ENCODE data around the gene F7. TPM values are rescaled to one million over a fixed set of nuclear protein-coding genes. Genes with fewer than 3 reads are reported as not detected.

F7 gene
- total RNA-seq, 1 donor from 2014 or later, result not detected

DNA sequence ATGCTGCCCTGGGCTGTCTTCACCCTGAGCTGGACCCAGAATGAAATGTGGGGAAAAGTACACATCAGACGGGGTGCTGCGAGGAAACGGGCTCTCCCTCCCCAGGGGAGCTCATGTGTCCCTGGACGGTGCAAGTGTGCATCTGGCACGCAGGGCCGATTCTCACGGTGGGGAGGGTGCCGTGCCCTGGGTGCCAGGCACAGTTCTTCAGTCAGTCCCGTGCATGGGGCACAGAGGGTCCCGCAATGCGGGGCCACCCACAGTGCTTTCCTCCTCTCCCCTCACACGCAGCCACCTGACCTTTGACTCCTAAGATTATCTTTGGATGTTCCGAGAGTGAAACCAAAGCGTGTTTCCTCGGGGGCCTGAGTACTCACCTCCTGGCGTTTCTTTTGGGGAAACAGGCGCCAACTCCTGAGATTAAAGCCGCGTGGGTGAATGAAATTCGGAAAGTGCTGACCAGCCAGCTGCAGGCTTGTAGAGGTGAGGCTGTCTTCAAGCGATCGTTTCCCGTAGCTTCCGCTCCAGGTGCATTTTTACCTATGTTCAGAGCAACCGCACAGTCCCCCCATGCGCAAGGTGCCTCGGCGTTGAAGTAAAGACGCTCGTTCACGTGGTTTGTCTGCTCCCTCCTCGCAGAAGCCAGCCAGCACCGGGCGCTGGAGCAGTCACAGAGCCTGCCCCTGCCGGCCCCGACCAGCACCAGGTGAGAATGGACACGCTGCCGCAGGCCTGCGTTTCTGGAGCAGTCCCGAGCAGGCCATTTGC lies 17.5 kb upstream of the F7 start:
- peaks cover 12% of the 10 kb centered on the region for H3K27me3 Mint-ChIP-seq (ENCODE audit: unreplicated experiment)
- H3K4me3 Mint-ChIP-seq (ENCODE audit: unreplicated experiment), result no peak overlapping the region
- H3K27ac Mint-ChIP-seq (ENCODE audit: unreplicated experiment), result no peak overlapping the region
- TF ChIP-seq, protein P1, sequence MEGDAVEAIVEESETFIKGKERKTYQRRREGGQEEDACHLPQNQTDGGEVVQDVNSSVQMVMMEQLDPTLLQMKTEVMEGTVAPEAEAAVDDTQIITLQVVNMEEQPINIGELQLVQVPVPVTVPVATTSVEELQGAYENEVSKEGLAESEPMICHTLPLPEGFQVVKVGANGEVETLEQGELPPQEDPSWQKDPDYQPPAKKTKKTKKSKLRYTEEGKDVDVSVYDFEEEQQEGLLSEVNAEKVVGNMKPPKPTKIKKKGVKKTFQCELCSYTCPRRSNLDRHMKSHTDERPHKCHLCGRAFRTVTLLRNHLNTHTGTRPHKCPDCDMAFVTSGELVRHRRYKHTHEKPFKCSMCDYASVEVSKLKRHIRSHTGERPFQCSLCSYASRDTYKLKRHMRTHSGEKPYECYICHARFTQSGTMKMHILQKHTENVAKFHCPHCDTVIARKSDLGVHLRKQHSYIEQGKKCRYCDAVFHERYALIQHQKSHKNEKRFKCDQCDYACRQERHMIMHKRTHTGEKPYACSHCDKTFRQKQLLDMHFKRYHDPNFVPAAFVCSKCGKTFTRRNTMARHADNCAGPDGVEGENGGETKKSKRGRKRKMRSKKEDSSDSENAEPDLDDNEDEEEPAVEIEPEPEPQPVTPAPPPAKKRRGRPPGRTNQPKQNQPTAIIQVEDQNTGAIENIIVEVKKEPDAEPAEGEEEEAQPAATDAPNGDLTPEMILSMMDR (IDR thresholded peaks at IDR 0.05; ENCODE audit: partially characterized antibody, unreplicated experiment), result no peak
- peaks cover 6% of the 10 kb centered on the region for H3K9me3 Mint-ChIP-seq (ENCODE audit: unreplicated experiment)
- peaks cover 11% of the 10 kb centered on the region for H3K4me1 Mint-ChIP-seq (ENCODE audit: low read depth, unreplicated experiment)
- DNase-seq, result peak; percentile 4
- no peaks in the 10 kb centered on the region for H3K36me3 Mint-ChIP-seq (ENCODE audit: unreplicated experiment)

DNA sequence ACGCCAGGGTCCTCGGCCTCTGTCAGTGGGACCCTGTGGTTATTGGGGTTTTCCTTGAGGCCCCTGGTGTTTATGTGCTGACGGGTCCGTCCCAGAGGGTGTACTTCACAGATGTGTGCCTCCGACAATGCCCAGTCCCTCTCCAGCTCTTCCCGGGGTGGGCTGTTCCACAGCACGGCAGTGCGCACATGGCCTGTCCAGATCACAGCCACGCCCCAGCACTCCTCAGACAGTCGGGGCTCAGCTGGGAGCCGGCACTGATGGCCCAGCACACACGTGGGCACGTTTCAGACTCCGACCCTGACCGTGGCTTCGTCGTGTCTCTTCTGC lies 16.9 kb upstream of the F7 start:
- Mint-ChIP-seq H3K9me3 (ENCODE audit: unreplicated experiment) (peaks cover 6% of the 10 kb centered on the region), H3K27me3 (ENCODE audit: unreplicated experiment) (peaks cover 11% of the 10 kb centered on the region), H3K4me1 (ENCODE audit: low read depth, unreplicated experiment) (peaks cover 9% of the 10 kb centered on the region), H3K4me3 (ENCODE audit: unreplicated experiment) (no peak overlapping the region), H3K27ac (ENCODE audit: unreplicated experiment) (peak overlapping the region; percentile 15), H3K36me3 (ENCODE audit: unreplicated experiment) (no peaks in the 10 kb centered on the region)
- TF ChIP-seq, protein P1 (IDR thresholded peaks at IDR 0.05; ENCODE audit: partially characterized antibody, unreplicated experiment), result no peak
- peak; percentile 5 for DNase-seq

DNA sequence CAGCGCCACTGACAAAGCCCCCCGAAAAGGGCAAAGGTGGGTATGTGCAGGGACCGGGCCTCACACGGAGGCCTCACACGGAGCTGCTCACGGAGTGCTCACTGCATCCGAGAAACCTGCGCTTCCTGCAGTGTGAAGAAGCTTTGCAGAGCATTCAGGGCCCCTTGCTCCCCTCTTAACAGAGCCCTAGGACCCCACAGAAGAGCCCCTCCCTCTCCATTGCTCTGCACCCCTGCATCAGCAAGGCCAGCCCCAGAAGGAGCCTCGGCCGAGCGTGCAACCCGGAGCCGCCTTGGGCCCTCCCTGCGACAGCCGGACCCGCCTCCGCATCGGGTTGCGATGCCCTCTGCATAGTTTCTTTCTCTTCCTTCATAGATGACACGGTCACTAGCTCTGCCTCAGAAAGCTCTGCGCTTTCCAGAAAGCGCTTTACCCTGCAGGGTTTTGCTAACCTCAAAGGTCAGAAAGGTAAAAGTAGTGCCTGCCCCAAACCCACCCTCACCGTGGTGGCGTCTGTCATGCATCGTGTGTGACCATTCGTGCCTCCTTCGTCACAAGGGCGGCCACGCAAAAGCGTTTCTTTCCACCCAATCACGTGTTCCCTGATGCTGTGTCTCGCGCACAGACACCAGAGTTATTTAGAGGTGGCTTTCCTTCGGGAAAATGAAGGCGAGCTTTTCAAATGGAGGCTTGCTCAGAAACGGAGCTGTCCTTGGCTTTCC lies 15.7 kb upstream of the F7 start:
- DNase-seq, result peak; percentile 13
- Mint-ChIP-seq H3K4me3 (ENCODE audit: unreplicated experiment) (no peak overlapping the region), H3K36me3 (ENCODE audit: unreplicated experiment) (no peaks in the 10 kb centered on the region), H3K4me1 (ENCODE audit: low read depth, unreplicated experiment) (peaks cover 4% of the 10 kb centered on the region), H3K9me3 (ENCODE audit: unreplicated experiment) (peaks cover 6% of the 10 kb centered on the region), H3K27me3 (ENCODE audit: unreplicated experiment) (peaks cover 11% of the 10 kb centered on the region), H3K27ac (ENCODE audit: unreplicated experiment) (no peak overlapping the region)
- TF ChIP-seq, protein P1 (IDR thresholded peaks at IDR 0.05; ENCODE audit: partially characterized antibody, unreplicated experiment), result no peak

DNA sequence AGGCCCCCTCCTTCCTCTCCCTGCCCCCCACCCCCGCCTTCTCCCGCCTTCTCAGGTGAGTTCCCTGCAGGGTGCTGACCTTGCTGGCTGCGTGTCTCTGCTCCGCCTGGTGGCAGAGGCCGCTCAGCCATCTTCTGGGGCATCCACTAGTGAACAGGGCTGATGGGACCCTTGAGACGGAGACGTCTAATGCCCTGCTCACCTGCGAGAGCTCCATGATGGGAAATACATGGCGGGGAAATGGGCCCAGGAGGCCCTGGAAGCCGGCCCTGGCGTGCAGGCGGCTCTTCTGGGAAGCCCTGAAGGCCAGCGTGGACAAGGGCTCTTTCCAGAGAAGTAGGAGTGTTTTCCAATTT lies 15.2 kb upstream of the F7 start:
- DNase-seq, result peak; percentile 20
- peaks cover 10% of the 10 kb centered on the region for H3K9me3 Mint-ChIP-seq (ENCODE audit: unreplicated experiment)
- H3K27me3 Mint-ChIP-seq (ENCODE audit: unreplicated experiment), result peaks cover 12% of the 10 kb centered on the region
- TF ChIP-seq, protein P1 (IDR thresholded peaks at IDR 0.05; ENCODE audit: partially characterized antibody, unreplicated experiment), result no peak
- peaks cover 4% of the 10 kb centered on the region for H3K4me1 Mint-ChIP-seq (ENCODE audit: low read depth, unreplicated experiment)
- no peaks in the 10 kb centered on the region for H3K36me3 Mint-ChIP-seq (ENCODE audit: unreplicated experiment)
- no peak overlapping the region for H3K27ac Mint-ChIP-seq (ENCODE audit: unreplicated experiment)
- H3K4me3 Mint-ChIP-seq (ENCODE audit: unreplicated experiment), result no peak overlapping the region

DNA sequence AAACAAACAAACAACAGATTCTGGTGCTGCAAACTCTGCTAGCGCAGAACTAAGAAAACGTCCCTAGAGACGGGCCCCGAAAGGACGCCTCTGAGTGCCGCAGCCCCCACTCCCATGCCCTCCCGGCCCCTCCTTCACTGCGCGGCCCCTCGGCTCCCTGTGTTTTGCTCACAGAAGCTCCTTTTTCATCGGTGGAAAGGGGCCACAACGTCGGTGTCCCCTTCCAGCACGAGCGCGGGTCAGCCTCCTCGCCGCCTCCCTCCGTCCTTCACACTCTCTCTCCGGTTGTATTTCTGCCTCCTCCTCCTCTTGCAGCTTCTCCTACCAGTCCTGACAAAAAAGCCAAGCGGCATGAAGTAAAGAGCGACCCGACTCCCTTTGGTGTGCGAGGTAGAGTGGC lies 14.8 kb upstream of the F7 start:
- H3K4me3 Mint-ChIP-seq (ENCODE audit: unreplicated experiment), result no peak overlapping the region
- H3K9me3 Mint-ChIP-seq (ENCODE audit: unreplicated experiment), result peaks cover 10% of the 10 kb centered on the region
- peak; percentile 9 for DNase-seq
- H3K36me3 Mint-ChIP-seq (ENCODE audit: unreplicated experiment), result no peaks in the 10 kb centered on the region
- TF ChIP-seq, protein P1 (IDR thresholded peaks at IDR 0.05; ENCODE audit: partially characterized antibody, unreplicated experiment), result no peak
- no peak overlapping the region for H3K27ac Mint-ChIP-seq (ENCODE audit: unreplicated experiment)
- peaks cover 4% of the 10 kb centered on the region for H3K4me1 Mint-ChIP-seq (ENCODE audit: low read depth, unreplicated experiment)
- H3K27me3 Mint-ChIP-seq (ENCODE audit: unreplicated experiment), result peaks cover 14% of the 10 kb centered on the region
